ENCODE measurements around the gene PCLO.
"Not testable (repeated sequence)": the region's sequence is repeated elsewhere in the genome, so short reads cannot be mapped to it uniquely, and the experiment has no call there.

Gene PCLO

GRCh38 chr7:82959528-82959927 lies 203.2 kb downstream of the PCLO start:
- DNase-seq = no peak

GRCh38 chr7:82957521-82957920 lies 205.2 kb downstream of the PCLO start:
- DNase-seq = no peak

DNA sequence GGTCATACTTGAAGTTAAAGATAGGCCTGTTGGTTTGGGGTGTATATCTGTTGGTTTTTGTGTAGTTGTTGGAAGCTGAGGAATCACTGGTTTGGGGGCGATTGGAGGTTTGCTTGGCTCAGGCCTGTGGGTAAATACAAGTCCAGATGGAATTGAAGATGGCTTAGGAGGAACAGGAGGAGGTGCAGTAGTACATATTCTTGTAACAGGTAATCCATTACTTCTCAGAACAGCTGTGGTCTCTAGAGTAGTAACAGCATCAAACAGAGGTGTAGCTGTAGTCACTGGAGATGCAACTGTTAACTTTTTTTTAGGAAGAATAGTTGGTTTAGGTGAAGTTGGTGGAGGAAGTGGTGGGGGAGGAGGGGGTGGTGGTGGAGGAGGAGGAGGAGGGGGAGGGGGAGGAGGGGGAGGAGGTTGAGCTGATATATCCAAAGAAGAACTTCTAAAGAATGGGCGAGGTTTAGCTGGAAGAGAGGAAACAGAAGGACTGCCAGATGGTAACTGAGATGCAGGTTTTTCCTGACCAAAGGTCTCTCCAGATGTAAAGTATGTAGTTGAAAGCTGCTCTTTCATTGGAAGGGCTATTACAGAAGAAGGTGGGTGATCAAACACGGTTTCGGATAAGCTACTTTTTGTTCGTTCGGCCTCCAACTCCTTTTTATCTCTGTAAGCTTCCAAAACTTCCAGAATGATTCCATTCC lies 209.2 kb downstream of the PCLO start:
- DNase-seq = no peak

GRCh38 chr7:82950436-82950835 lies 212.2 kb downstream of the PCLO start:
- DNase-seq = no peak

DNA sequence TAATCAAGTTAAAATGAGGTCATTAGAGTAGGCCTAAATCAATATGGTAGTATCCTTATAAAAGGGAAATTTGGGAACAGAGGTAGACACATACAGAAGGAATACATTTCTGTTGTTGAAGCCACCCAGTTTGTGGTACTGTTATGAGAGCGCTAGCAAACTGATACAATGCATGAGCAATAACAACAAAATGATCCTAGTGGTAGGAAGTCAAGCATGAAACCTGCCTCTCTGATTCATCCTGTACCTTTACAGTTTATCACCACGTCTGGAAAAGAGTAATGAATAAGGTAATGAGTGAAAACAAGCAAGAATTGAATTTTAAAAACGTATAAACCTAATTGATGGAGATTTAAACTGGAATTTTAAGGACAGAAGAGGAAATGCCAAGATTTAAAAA lies 217.2 kb downstream of the PCLO start:
- DNase-seq = no peak

DNA sequence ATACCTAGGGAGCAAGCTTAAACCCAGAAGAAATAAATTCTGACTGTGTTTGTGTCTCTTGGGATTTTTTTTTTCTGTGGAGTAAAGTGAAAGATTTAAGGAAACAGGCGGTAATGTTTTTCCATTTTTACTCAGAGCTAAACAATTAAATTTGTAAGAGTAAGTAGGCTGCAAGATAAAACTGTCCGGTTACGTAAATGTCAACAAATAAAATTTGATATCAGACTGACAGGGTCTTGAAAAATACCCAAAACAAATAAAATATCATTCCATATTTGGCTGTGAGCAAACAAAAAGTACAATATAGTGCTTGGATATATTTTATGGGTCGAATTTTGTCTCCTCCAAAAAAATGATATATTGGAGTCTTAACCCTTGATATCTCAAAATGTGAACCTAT lies 217.6 kb downstream of the PCLO start:
- DNase-seq = no peak

DNA sequence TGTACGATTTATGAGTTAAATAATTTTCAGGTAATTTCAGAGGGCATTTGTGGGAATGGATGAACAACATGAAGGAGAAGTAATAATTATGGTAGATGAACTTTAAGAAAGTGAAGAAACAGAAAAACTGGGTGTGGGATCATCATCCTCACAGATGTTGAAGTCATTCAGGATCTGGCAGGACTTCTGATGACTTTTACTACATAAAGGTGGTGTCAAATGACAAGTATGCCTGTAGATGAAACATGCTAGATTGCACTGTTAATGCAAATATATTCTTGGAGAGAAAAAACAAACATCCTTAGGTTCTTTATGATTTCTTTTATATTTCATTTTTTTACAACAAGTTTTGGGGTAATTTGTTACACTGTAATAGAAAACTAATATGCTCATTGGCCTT lies 230.2 kb downstream of the PCLO start:
- no peak for DNase-seq

- peak; percentile 9 for DNase-seq
These were observed 236.2 kb downstream of the PCLO start for GRCh38 chr7:82926477-82926876.

DNA sequence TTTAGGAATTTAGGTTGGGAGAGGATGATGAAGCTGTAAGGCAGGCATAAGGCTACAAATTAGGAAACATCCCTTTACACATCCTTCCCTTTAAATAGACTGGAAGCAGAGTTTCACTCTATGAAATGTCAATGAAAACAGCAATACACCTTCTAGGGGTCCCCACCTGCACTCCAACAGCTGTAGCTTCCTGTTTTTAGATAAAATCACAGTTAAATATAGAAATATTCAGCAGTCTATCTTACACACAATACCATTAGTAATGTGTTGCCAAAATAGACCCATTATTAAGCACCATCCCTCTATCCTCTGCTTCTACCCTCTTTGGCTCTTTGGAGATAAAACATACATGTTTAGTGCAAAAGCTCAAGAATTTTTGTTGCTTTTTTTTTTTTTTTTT lies 237.4 kb downstream of the PCLO start:
- DNase-seq = no peak

DNA sequence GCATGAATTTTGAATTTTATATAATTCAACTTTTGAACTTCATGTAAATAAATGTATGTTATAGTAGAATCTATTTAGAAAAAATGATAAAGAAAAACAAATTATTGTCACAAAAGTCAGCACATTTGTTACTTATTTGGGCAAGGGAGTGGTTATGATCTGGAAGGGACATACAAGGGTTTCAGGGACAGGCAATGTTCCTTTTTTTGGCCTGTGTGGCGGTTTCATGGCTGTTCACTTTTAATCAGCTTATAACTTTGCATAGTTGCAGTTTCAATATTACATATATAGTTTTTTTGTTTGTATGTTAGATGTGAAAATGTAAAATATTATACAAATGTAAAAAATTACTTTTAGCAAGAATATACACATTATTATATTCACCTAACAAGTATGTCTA lies 256.2 kb downstream of the PCLO start:
- DNase-seq = no peak

DNA sequence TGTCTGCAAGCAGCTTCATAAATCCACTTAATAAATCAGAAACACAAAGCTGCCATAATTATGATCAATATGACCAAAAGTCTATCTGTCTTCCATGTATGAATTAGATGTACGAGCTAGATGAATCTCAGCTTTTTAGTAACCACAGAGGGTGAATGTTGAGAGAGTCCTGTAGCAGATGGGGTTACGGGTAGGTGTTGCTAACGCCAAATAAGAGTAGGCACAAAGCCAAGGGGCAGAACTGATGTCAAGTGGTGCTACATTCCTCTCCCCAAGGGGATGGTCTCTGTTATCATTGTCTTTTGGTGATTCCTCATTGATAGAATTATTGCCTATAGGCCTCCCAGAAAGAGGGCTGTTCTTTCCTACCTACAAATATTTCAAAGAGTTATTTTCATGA lies 257.8 kb downstream of the PCLO start:
- DNase-seq = no peak

DNA sequence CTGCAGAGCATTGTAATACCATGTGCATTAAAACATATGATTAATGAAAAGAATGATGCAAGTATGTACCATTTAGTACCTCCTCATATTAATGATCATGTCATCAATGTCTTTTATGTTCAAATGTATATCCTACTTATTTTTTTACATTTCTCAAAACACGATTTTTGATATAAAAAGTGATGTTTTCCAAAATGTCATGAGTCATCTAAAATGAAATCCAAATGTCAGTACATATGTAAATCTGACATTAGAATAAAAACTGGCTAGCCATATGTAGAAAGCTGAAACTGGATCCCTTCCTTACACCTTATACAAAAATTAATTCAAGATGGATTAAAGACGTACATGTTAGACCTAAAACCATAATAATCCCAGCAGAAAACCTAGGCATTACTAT lies 261.6 kb downstream of the PCLO start:
- DNase-seq = not testable (repeated sequence)

DNA sequence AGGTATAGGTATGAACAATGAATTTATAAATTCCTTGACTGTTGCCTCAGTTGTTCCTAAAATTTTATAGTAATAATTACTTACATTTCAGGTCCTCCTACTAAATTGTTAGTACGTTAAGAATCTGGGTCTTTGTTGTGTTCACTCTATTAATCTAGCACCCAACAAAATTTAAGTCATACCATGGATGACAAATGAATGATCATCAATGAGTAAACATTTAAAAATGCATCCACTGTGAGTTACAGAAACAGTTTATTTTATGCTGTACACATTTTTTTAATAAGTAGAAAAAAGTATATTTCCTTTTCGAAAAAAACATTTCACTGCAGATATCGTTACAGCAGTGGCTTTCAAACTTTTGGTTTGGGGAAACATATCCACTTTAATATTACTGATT lies 265.2 kb downstream of the PCLO start:
- DNase-seq = no peak

DNA sequence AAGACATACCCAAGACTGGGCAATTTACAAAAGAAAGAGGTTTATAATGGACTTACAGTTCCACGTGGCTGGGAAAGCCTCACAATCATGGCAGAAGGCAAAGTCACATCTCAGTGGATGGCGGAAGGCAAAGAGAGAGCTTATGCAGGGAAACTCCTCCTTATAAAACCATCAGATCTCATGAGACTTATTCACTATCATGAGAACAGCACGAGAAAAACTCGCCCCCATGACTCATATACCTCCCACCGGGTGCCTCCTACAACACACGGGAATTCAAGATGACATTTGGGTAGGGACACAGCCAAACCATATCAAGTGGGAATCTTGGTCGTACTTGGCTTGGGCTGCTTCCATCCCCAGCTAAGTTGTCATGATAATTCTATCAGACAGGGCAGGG lies 268.3 kb downstream of the PCLO start:
- not testable (repeated sequence) for DNase-seq

GRCh38 chr7:82886324-82886723 lies 276.4 kb downstream of the PCLO start:
- DNase-seq = no peak

- no peak for DNase-seq
These were observed 296.8 kb downstream of the PCLO start for GRCh38 chr7:82865856-82866255.

DNA sequence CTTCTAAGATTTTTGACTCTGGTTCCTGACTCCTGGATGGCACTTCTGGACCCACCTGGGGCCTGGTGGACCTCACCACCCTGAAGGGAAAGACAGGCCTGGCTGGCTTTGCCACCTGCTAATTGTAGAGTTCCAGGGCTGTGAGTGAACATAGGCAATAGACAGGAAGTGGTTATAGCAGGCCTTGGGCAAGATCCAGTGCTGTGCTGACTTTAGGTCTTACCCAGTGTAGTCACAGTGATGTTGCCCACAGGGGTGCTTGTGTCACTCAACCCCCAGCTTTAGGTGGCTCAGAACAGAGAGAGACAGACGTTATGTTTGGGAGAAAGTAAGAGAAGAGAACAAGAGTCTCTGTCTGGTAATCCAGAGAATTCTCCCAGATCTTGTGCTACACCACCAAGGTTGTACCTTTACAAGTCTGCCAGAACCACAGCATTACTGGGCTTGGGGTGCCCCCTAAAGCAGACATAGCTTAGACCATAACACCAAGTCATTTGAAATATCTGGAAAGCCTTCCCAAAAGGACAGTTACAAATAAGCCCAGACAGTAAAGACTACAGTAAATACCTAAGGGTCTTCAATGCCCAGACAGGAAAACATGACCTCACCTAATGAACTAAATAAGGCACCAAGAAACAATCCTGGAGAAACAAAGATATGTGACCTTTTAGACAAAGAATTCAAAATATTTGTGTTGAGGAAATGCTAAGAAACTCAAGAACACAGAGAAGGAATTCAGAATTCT lies 303.4 kb downstream of the PCLO start:
- DNase-seq = no peak

GRCh38 chr7:82851121-82851520 lies 311.6 kb downstream of the PCLO start:
- no peak for DNase-seq

DNA sequence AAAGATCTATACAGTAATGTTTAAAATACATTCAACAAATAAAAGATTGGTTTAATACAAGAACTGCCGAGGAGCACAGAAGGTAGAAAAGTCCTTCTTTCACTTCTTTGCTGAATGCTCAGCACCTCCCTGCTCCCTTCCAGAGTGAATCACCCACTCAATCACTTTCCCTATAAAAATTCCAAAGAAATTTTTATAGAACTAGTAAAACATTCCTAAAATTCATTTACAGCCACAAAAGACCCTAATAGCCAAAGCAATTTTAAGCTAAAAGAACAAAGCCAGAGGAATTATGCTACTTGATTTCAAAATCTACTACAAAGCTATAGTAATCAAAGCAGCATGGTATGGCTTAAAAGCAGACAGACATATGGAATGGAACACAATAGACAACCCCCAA lies 320.9 kb downstream of the PCLO start:
- no peak for DNase-seq

- DNase-seq = no peak
These were observed 322.6 kb downstream of the PCLO start for GRCh38 chr7:82840061-82840460.

GRCh38 chr7:82839555-82839954 lies 323.1 kb downstream of the PCLO start:
- DNase-seq = no peak

DNA sequence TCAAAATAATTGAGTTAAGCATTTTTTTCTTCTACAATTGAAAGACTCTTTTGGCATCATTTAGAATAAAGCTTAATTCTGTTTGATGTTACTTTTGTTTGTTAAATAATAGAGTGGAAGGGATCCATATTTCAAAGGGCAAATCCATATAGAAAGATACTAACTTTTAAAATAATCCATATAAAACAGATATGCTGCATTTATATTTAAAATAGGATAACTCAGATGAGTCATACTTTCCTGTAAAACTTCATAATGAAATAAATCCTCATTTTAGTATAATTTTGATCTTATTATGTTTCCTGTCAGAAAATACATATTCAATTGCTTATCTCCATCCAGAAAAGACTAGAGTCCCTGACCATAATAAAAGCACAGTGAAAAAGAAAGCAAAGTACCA lies 323.6 kb downstream of the PCLO start:
- no peak for DNase-seq

DNA sequence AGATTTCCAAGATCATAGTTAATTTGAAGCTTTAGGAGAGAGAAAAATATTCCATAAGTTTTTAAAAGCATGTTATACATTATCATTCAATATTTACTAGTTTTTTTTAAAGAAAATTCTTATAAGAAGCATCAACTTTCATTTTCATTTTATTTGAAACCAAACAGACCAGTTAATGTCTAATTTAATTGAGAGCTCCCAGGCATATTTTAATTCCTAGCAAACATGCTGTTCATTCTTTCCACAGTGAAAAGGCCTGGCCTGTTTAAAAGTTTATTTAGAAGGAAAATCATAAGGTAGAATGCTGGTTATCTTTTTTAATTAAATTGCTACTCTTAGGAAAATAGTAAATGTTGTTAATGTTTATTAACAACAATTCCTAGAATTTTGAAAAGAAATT lies 324.4 kb downstream of the PCLO start:
- no peak for DNase-seq

GRCh38 chr7:82823073-82823472 lies 339.6 kb downstream of the PCLO start:
- DNase-seq = no peak

Data from right kidney (tissue), 1 donor.